AG04449 (cell line): ENCODE measurements around the gene F2R.
"Not testable (repeated sequence)": the region's sequence is repeated elsewhere in the genome, so short reads cannot be mapped to it uniquely, and the experiment has no call there.

Experiments used
- CTCF ChIA-PET: fragments of 350-600 bp; formaldehyde crosslinking; extraction: SDS; loops from one replicate; lab custom pipeline; 2021; ENCODE audit warnings: antibody characterized with exemption; lab: Yijun Ruan, JAX
- POLR2A ChIA-PET: fragments of 400-600, 350-600 bp; formaldehyde crosslinking; extraction: SDS; loops from one replicate; lab custom pipeline; 2020; ENCODE audit warnings: antibody characterized with exemption, inconsistent platforms; lab: Yijun Ruan, JAX
- DNase-seq: peaks from one replicate; pipeline ENCODE4 v3.0.0-alpha.2; 2010; ENCODE audit warnings: low read depth, low spot score
- H3K4me3 ChIP-seq: 2 replicates; pipeline ENCODE4 v1.5.1; 2011; ENCODE audit warnings: low read depth, mild to moderate bottlenecking, control low read depth, low read length
- TF ChIP-seq, protein P1 (sequence below): IDR thresholded peaks from one replicate; pipeline ENCODE4 v1.5.1; 2011; ENCODE audit warnings: mild to moderate bottlenecking, moderate library complexity, low read length, control low read depth, inconsistent platforms; ENCODE audit not compliant: insufficient read depth; ENCODE audit errors: missing control alignments

F2R gene

DNA sequence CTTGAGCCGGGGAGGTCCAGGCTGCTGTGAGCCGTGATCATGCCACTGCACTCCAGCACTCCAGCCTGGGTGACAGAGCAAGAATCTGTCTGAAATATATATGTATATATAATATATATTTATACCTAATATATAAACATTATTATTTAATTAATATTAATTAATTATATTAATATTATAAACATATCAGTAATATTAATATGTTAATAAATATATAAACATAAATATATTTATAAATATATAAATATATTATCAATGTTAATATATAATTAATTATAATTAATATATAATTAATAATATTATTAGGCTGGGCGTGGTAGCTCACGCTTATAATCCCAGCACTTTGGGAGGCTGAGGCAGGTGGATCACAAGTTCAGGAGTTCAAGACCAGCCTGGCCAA, 41.1 kb downstream of the F2R start:
- POLR2A ChIA-PET: no interaction called here
- TF ChIP-seq, protein P1, sequence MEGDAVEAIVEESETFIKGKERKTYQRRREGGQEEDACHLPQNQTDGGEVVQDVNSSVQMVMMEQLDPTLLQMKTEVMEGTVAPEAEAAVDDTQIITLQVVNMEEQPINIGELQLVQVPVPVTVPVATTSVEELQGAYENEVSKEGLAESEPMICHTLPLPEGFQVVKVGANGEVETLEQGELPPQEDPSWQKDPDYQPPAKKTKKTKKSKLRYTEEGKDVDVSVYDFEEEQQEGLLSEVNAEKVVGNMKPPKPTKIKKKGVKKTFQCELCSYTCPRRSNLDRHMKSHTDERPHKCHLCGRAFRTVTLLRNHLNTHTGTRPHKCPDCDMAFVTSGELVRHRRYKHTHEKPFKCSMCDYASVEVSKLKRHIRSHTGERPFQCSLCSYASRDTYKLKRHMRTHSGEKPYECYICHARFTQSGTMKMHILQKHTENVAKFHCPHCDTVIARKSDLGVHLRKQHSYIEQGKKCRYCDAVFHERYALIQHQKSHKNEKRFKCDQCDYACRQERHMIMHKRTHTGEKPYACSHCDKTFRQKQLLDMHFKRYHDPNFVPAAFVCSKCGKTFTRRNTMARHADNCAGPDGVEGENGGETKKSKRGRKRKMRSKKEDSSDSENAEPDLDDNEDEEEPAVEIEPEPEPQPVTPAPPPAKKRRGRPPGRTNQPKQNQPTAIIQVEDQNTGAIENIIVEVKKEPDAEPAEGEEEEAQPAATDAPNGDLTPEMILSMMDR: no peak
- no peak for DNase-seq
- H3K4me3 ChIP-seq: no peak overlapping the region
- CTCF ChIA-PET: interaction anchor here (1.9 to 5.1 kb wide), 2 partner anchors 18 to 158 kb away, joined by 4 to 35 read pairs; no protein-coding TSS in a partner anchor

DNA sequence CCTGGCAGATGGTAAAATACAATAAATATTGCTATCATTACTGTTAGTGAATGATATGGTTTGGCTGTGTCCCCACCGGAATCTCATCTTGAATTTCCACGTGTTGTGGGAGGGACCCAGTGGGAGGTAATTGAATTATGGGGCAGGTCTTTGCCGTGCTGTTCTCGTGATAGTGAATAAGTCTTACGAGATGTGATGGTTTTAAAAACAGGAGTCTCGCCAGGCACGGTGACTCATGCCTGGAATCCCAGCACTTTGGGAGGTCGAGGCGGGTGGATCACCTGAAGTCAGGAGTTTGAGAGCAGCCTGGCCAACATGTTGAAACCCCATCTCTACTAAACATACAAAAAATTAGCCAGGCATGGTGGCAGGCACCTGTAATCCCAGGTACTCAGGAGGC, 45.2 kb downstream of the F2R start:
- DNase-seq, POLR2A ChIA-PET, H3K4me3 ChIP-seq: not testable (repeated sequence)
- CTCF ChIA-PET: interaction anchor here (3.7 kb wide), 1 partner anchor 14 kb away, joined by 23 read pairs; no protein-coding TSS in a partner anchor

DNA sequence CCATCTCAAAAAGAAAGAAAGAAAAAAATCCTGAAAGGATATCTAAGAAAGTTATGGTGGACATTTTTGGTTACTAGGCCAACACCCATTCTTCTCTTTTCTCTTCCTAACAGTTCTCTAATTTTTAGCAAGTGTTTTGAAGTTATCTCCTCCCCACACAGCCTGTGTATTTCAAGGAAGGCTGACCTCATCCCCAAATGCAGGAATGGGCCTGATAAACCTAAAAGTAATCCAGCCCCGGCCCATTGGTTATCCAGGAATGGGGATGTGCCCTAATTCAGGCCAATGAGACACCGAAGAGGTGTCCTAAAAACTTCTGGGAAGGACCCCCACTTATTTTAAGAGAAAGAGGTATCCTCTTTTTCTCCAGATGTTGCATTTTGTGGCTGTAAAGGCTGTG, 46.6 kb downstream of the F2R start:
- TF ChIP-seq, protein P1: no peak
- no peak overlapping the region for H3K4me3 ChIP-seq
- POLR2A ChIA-PET: no interaction called here
- DNase-seq: no peak
- CTCF ChIA-PET: interaction anchor here (1.0 to 3.7 kb wide), 2 partner anchors 12 to 162 kb away, joined by 7 to 23 read pairs; no protein-coding TSS in a partner anchor

DNA sequence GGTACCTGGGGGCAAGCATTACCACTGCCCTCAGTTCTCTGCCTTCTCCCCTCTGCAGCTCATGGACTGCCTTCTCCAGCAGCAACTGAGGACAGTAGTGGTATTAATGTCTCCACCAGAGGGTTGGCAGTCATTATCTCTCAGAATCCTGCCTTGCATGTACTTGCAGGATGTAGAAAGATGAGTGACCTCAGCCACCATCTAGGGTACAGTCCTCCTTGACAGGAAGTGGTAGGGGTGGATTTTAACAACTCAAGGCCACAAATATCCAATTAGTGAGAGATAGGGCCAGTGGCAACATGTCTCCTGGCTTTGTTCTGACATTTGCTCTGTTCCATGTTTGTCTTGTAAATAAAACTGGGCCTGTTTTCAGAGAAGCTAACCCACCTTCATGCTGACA, 47.2 kb downstream of the F2R start:
- ChIA-PET CTCF (interaction anchor here (1.0 to 3.7 kb wide), 2 partner anchors 12 to 163 kb away, joined by 7 to 23 read pairs; no protein-coding TSS in a partner anchor), POLR2A (no interaction called here)
- TF ChIP-seq, protein P1: no peak
- no peak for DNase-seq
- H3K4me3 ChIP-seq: no peak overlapping the region

DNA sequence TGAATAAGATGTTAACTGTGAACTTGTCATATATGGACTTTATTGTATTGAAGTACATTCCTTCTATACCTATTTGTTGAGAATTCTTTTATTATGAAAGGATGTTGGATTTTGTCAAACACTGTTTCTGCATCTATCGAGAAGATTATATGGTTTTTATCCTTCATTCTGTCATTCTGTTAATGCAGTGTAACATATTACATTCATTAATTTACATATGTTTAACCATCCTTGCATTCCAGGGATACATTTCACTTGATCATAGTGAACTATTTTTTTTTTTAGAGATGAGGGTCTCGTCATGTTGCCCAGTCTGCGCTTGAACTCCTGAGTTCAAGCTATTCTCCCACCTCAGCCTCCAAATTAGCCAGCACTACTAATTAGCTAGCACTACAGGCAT, 48.4 kb downstream of the F2R start:
- no peak for DNase-seq
- no peak overlapping the region for H3K4me3 ChIP-seq
- POLR2A ChIA-PET: no interaction called here
- CTCF ChIA-PET: no interaction called here
- TF ChIP-seq, protein P1: no peak

DNA sequence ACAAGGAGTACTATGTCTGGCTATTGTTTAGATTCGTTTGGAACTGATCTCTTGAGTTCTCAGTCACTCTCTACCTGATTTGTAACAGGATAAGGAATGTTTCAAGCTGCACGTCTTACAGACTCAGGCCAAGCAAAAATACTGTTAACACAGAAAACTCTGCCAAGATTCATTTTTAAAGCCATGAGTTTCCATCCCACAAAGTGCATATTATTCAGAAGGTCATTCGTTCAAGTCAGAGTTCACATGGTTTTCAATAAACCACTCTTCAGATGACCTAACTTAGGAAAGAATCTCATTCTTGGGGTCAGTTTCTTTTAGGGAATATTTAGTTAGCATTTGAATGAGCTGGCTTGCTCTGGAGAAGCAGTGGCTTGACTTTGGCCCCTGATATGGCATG, 49.3 kb downstream of the F2R start:
- peak; percentile 16 for DNase-seq
- no peak overlapping the region for H3K4me3 ChIP-seq
- TF ChIP-seq, protein P1: no peak
- CTCF ChIA-PET: interaction anchor here (1.7 kb wide), 1 partner anchor 9 kb away, joined by 13 read pairs; no protein-coding TSS in a partner anchor
- POLR2A ChIA-PET: no interaction called here

DNA sequence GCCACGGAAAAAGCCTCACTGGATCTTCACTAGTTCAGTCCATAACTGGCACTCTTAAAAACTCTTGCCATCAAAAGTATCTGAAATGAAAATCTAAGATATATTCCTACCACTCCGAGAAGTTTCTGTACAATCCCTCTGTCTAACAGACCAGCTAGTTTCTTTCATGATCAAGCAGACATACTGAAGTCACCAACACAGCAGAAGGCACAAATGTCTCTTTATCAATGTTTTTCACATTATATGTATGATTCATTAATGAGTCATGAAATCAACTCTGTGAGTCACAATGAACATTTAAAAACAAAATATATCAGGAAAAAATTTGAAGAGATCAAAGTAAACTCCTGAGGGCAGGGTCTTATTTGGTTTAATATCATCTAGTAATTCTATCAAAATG, 50.8 kb downstream of the F2R start:
- no peak overlapping the region for H3K4me3 ChIP-seq
- CTCF ChIA-PET: interaction anchor here (0.6 to 1.3 kb wide), 6 partner anchors 8 to 164 kb away, joined by 3 to 4 read pairs (median 4); no protein-coding TSS in a partner anchor
- DNase-seq: no peak
- POLR2A ChIA-PET: no interaction called here
- TF ChIP-seq, protein P1: no peak

DNA sequence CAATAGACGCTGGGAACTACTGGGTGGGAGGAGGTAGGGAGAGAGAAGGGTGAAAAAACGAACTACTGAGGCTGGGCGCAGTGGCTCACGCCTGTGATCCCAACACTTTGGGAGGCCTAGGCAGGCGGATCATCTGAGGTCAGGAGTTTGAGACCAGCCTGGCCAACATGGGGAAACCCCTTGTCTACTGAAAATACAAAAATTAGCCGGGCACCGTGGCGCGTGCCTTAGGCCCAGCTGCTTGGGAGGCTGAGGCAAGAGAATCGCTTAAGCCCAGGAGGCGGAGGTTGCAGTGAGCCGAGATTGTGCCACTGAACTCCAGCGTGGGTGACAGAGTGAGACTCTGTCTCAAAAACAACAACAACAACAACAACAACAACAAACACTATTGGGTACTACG, 55.1 kb downstream of the F2R start:
- POLR2A ChIA-PET, DNase-seq, H3K4me3 ChIP-seq: not testable (repeated sequence)
- CTCF ChIA-PET: interaction anchor here (11.2 kb wide), 1 partner anchor 166 kb away, joined by 363 read pairs; no protein-coding TSS in a partner anchor
